KOPT-K1 (cell line): ENCODE results near the gene CYTH4.
A peak's percentile ranks its signal among the peaks of the same experiment; 100 is the strongest.
"Not testable (repeated sequence)": the region's sequence is repeated elsewhere in the genome, so short reads cannot be mapped to it uniquely, and the experiment has no call there.

ENCODE experiments used
- H3K27ac ChIP-seq: fragments of 200-600 bp; sonication (generic); 2 replicates; pipeline ENCODE4 v1.5.1; 2016; ENCODE audit warnings: antibody characterized with exemption, mild to moderate bottlenecking, low read depth, low read length; ENCODE audit not compliant: poor library complexity, severe bottlenecking
- H3K36me3 ChIP-seq: fragments of 200-600 bp; sonication (generic); 2 replicates; pipeline ENCODE4 v1.5.1; 2017; ENCODE audit warnings: antibody characterized with exemption, mild to moderate bottlenecking, low read length, moderate library complexity; ENCODE audit not compliant: insufficient read depth
- H3K9me3 ChIP-seq: fragments of 200-600 bp; sonication (generic); 2 replicates; pipeline ENCODE4 v1.5.1; 2017; ENCODE audit warnings: antibody characterized with exemption, low read length, mild to moderate bottlenecking; ENCODE audit not compliant: insufficient read depth, poor library complexity, severe bottlenecking

The CYTH4 gene

GRCh38 chr22:37243402-37244113 is 38.8 kb upstream of the CYTH4 start:
- H3K27ac ChIP-seq: peak overlapping the region; percentile 97
- H3K9me3 ChIP-seq: no peaks in the 10 kb centered on the region
- peaks cover 35% of the 10 kb centered on the region for H3K36me3 ChIP-seq

- peaks cover 27% of the 10 kb centered on the region for H3K36me3 ChIP-seq
- peak within 1 kb of the TSS; percentile 97 for H3K27ac ChIP-seq
- no peaks in the 10 kb centered on the region for H3K9me3 ChIP-seq
Observed at GRCh38 chr22:37244114-37244921, 38.0 kb upstream of the CYTH4 start, which contains the start of gene RAC2. TSS of gene RAC2 (minus strand) at chr22:37244269. CDS start at chr22:37244148, 121 bp downstream.

DNA sequence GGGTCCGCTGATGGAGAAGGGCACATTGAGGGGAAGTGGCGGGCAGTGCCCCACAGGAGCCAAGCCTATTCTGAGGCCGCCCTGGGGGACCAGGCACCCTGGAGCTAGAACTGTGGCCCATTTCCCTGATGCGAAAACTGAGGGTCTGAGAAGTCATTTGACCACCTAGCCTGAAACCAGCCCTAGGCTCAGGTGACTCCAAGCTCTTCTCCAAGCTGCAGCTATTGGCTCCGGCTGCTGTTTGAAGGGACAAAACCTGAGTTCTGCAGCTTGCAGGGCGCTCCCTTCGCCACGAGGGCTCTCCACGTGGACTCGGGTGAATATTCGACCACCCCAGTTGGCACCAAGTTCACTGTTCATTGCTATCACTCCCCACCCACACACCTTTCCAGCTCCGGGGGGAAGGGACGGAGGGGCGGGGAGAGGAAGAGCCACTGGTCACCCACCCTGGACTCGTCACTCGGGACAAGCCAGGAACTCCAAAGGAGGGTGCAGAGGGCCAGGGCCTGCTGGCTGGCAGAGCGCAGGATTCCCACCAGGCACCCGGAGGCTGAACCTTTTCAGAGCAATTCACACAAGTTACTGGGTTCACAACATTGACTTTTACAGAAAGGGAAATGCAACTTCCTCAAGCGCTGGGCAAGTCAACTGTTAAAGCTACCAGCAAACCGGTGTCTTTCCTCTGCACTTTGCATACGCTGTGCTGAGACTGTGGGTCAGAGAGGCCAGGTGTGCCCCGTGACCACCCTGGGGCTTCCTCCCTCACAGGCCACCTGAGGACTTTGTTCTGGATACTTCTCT is 37.2 kb upstream of the CYTH4 start:
- Histone ChIP-seq H3K9me3 (no peaks in the 10 kb centered on the region), H3K36me3 (peaks cover 19% of the 10 kb centered on the region), H3K27ac (peak overlapping the region; percentile 97)

DNA sequence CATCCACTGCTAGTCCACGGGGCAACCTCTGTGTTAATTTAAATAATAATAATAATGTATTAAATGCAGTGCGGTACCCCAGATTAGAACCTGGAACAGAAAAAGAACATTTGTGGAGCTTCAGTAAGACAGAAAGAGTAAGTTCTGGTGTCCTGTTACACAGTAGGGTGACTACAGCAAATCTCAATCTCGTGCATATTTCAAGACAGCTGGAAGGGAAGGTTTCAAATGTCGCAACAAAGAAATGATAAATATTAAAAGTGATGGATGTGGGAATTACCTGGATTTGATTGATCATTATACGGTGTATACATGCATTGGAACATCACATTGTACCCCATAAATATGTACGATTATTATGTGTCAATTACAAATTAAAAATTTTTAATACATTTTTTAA is 36.6 kb upstream of the CYTH4 start:
- peak overlapping the region; percentile 97 for H3K27ac ChIP-seq
- peaks cover 13% of the 10 kb centered on the region for H3K36me3 ChIP-seq
- no peaks in the 10 kb centered on the region for H3K9me3 ChIP-seq

GRCh38 chr22:37248251-37248650 is 34.1 kb upstream of the CYTH4 start:
- H3K36me3 ChIP-seq: no peaks in the 10 kb centered on the region

DNA sequence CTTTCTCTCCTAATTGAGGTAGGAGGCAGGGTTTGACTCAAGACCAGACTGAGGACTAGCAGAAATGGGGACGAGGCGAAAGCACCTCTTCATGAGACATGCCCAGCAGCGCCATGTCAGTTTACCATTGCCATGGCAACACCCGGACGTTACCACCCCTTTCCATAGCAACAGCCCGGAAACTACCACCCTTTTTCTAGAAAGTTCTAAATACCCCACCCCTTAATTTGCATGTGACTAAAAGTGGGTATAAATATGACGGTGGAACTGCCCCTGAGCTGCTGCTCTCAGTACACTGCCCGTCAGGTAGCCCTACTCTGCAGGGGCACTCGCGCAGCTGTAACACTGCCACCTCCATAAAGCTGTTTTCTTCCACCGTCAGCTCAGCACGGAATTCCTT is 32.3 kb upstream of the CYTH4 start:
- Histone ChIP-seq H3K9me3 (no peaks in the 10 kb centered on the region), H3K27ac (no peak overlapping the region), H3K36me3 (no peaks in the 10 kb centered on the region)

More at GRCh38 chr22:37248251-37248650, 34.1 kb upstream of the CYTH4 start:
- Histone ChIP-seq H3K27ac (no peak overlapping the region), H3K9me3 (no peaks in the 10 kb centered on the region)

DNA sequence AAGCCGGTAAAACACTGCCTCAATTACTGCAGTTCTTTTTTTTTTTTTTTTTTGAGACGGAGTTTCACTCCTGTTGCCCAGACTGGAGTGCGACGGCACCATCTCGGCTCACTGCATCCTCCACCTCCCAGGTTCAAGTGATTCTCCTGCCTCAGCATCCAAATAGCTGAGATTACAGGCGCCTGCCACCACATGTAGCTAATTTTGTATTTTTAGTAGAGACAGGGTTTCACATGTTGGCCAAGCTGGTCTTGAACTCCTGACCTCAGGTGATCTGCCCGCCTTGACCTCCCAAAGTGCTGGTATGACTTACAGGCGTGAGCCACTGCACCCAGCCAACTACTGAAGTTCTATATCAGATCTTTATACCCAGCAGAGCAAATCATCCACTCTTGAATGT is 30.5 kb upstream of the CYTH4 start:
- not testable (repeated sequence) for H3K27ac ChIP-seq, H3K36me3 ChIP-seq

DNA sequence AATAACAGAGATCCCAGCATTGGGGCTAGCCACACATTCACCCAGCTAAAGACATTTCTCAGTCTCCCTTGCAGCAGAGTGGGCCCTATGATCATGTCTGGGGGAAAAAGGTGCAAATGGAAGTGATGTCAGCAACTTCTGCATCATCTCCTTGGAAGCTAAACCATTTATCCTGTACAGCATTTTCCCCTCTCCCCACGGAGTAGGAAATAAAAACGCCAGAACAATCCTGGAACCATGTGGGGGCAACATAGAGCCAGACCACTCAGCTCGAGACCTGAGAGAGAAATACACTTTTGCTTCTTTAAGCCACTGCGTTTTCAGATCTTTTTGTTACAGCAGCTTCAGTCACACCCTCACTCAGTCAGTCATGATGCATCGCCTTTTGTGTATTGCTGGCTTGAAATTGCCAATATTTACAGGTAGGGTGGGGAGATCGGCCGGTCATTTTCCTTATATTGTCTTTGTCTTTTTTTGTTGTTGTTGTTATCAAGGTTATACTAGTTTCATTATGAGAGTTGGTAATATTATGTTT is 29.1 kb upstream of the CYTH4 start:
- Histone ChIP-seq H3K9me3 (no peaks in the 10 kb centered on the region), H3K36me3 (no peaks in the 10 kb centered on the region), H3K27ac (no peak overlapping the region)

More for the DNA sequence above, 30.5 kb upstream of the CYTH4 start:
- H3K9me3 ChIP-seq: not testable (repeated sequence)

GRCh38 chr22:37254209-37254866 is 28.0 kb upstream of the CYTH4 start:
- H3K27ac ChIP-seq: no peak overlapping the region
- H3K9me3 ChIP-seq: no peaks in the 10 kb centered on the region
- H3K36me3 ChIP-seq: no peaks in the 10 kb centered on the region

- no peak overlapping the region for H3K27ac ChIP-seq
Observed at GRCh38 chr22:37254867-37255233, 27.5 kb upstream of the CYTH4 start.

DNA sequence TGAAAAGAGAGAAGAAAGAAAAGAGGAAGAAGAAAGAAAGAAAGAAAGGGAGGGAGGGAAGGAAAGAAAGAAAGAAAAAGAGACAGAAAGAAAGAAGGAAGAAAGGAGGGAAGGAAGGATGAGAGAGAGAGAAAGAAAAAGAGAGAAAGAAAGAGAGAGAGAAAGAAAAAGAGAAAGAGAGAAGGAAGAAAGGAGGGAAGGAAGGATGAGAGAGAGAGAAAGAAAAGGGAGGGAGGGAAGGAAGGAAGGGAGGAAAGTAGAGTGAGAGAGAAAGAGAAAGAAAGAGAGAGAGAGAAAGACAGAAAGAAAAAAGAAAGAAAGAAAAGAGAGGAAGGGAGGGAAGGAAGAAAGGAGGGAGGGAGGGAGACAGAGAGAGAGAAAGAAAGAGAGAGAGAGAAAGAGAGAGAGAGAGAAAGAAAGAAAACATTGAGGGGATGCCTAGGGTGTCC is 26.7 kb upstream of the CYTH4 start:
- no peak overlapping the region for H3K27ac ChIP-seq
- no peaks in the 10 kb centered on the region for H3K9me3 ChIP-seq
- H3K36me3 ChIP-seq: no peaks in the 10 kb centered on the region

More at GRCh38 chr22:37254867-37255233, 27.5 kb upstream of the CYTH4 start:
- no peaks in the 10 kb centered on the region for H3K36me3 ChIP-seq
- no peaks in the 10 kb centered on the region for H3K9me3 ChIP-seq

DNA sequence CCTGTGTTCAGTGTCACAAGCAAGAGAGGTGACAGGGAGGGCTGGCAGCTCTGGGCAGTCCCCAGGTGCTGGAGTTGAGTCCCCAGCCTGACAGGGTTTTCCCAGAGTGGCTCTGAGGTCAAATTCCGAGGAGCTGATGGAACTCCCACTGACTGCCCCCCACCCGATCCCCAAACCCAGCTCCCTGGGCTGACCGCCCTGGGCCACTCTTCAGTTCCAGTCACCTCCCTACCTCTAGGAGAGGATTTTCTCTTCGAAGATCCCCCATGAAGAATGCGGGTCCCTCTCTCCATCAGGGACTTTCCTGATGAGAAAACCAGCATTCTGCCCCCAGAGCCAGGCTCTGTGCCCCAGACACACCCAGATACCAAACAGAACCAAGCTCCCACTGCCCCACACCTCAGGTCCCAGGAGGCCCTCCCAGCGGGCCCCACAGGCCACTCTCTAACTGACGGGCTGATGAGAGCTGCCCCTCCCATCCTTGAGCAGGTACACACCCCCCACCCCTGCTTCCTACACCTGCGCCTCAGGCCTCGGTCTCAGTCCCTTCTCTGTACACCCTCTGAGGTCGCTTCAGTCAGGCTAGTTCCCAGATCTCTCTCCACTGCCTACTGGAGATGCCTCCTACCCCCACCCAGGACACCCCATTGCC is 26.1 kb upstream of the CYTH4 start:
- Histone ChIP-seq H3K27ac (no peak overlapping the region), H3K9me3 (no peaks in the 10 kb centered on the region), H3K36me3 (no peaks in the 10 kb centered on the region)

- Histone ChIP-seq H3K36me3 (no peaks in the 10 kb centered on the region), H3K27ac (no peak overlapping the region), H3K9me3 (no peaks in the 10 kb centered on the region)
Observed at GRCh38 chr22:37258005-37258752, 24.1 kb upstream of the CYTH4 start.
